Panc1 (cell line): ENCODE results near the gene ASPSCR1. TPM values are rescaled to one million over a fixed set of nuclear protein-coding genes. Genes with fewer than 3 reads are reported as not detected.

Experiments
- ATAC-seq: fragments of 200-7000 bp; cut with Tn5 transposase; 2 replicates; pipeline ENCODE4 v1.9.1; 2020; ENCODE audit warnings: mild to moderate bottlenecking, moderate library complexity
- BruUV-seq: library from RNA; stranded (reverse); fragments of 400-500 nt; replicated peaks from 2 replicates; lab custom pipeline; 2021; lab: Mats Ljungman, UMichigan
- CTCF ChIA-PET: fragments of 300-600 bp; sonication (Branson Sonifier 250); formaldehyde crosslinking; loops from one replicate; lab custom pipeline; 2022; ENCODE audit warnings: antibody characterized with exemption; lab: Charles Lee
- POLR2A ChIA-PET: fragments of 300-600 bp; sonication (Branson Sonifier 250); formaldehyde crosslinking; loops from one replicate; lab custom pipeline; 2022; ENCODE audit warnings: antibody characterized with exemption; lab: Charles Lee
- DNase-seq: peaks from one replicate; pipeline ENCODE4 v3.0.0-alpha.2; 2010; ENCODE audit warnings: low read depth, low spot score
- H3K27ac ChIP-seq: 2 replicates; pipeline ENCODE4 v1.5.1; 2011; ENCODE audit warnings: mild to moderate bottlenecking, low read length, inconsistent platforms
- H3K27me3 ChIP-seq: fragments of 200-500 bp; sonication (Bioruptor generic); 2 replicates; pipeline ENCODE4 v1.6.0; 2014; ENCODE audit warnings: low read length, inconsistent platforms; ENCODE audit not compliant: control insufficient read depth, insufficient read depth
- H3K36me3 ChIP-seq: fragments of 200-500 bp; sonication (Bioruptor generic); 2 replicates; pipeline ENCODE4 v1.5.1; 2014; ENCODE audit warnings: inconsistent platforms, mild to moderate bottlenecking, low read length, moderate library complexity; ENCODE audit not compliant: control insufficient read depth, insufficient read depth
- H3K4me1 ChIP-seq: 2 replicates; pipeline ENCODE4 v1.5.1; 2011; ENCODE audit warnings: inconsistent platforms, mild to moderate bottlenecking, low read length, moderate library complexity; ENCODE audit not compliant: control insufficient read depth, insufficient read depth
- H3K4me3 ChIP-seq, 2 experiments: 2 replicates each; pipeline ENCODE4 v1.5.1; 2011 to 2012; ENCODE audit warnings: low read depth in 2 of 2, low read length in 2 of 2, mild to moderate bottlenecking in 2 of 2, inconsistent platforms in 1 of 2, moderate library complexity in 1 of 2
- H3K9me3 ChIP-seq: fragments of 200-500 bp; sonication (Bioruptor generic); 2 replicates; pipeline ENCODE4 v1.5.1; 2014; ENCODE audit warnings: low read depth, mild to moderate bottlenecking, inconsistent platforms, low read length, moderate library complexity; ENCODE audit not compliant: control insufficient read depth, insufficient read depth
- CTCF ChIP-seq: fragments of 450-650 bp; IDR thresholded peaks from 2 replicates; pipeline ENCODE4 v1.5.1; 2017; ENCODE audit warnings: mild to moderate bottlenecking
- POLR2AphosphoS5 ChIP-seq: IDR thresholded peaks from 2 replicates; pipeline ENCODE4 v1.6.1; 2012; ENCODE audit warnings: mild to moderate bottlenecking, low read depth, low read length, moderate library complexity
- REST ChIP-seq, 2 experiments: IDR thresholded peaks; 2 replicates each; pipeline ENCODE4 v1.6.1; 2011 to 2012; ENCODE audit warnings: low read depth in 2 of 2, control low read depth in 1 of 2, low read length in 1 of 2, mild to moderate bottlenecking in 1 of 2, moderate library complexity in 1 of 2; ENCODE audit not compliant: insufficient read depth in 1 of 2
- SIN3A ChIP-seq: IDR thresholded peaks from 2 replicates; pipeline ENCODE4 v1.6.1; 2012; ENCODE audit warnings: low read depth, mild to moderate bottlenecking, low read length, moderate library complexity, borderline replicate concordance; ENCODE audit not compliant: insufficient read depth
- TCF7L2 ChIP-seq: IDR thresholded peaks from 2 replicates; pipeline ENCODE4 v1.6.1; 2011; ENCODE audit warnings: mild to moderate bottlenecking, low read depth, low read length, inconsistent platforms
- in situ Hi-C: cut with HindIII; loops from 2 replicates; pipeline ENCODE4 v1.10.0; 2016; ENCODE audit warnings: low sequenced_read_pairs, low pct_unique_long_range_greater_than_20kb
- intact Hi-C: fragments of 100-400 bp; cut with micrococcal nuclease; formaldehyde crosslinking; loops from one replicate; pipeline ENCODE4 v1.10.0; 2022; ENCODE audit not compliant: unreplicated experiment
- total RNA-seq: library from RNA; stranded (reverse); gene quantifications from one replicate; pipeline ENCODE4 v1.2.1, GENCODE V29; 2021; ENCODE audit not compliant: unreplicated experiment

Gene ASPSCR1
- total RNA-seq, 1 experiment from 2014 or later, result 64.7 TPM

GRCh38 chr17:81983011-81983638, 5.7 kb downstream of the ASPSCR1 start:
- POLR2A ChIA-PET, result no interaction called here
- peaks cover 6% of the 10 kb centered on the region for H3K4me1 ChIP-seq
- no peak for DNase-seq
- TF ChIP-seq TCF7L2, result no peak
- no peak for TF ChIP-seq CTCF
- no peak for TF ChIP-seq REST (IDR thresholded peaks at IDR 0.05; ENCODE audit: insufficient read depth in 1 of 2, low read depth in 2 of 2, low read length in 1 of 2)
- no peaks in the 10 kb centered on the region for H3K36me3 ChIP-seq
- no peaks in the 10 kb centered on the region for H3K27me3 ChIP-seq
- no peak for ATAC-seq
- no TSS peak for BruUV-seq
- in situ Hi-C loops (no loop called here), intact Hi-C loops (no loop called here)
- CTCF ChIA-PET, result interaction anchor here (0.7 kb wide), 1 partner anchor 29 kb away, joined by 5 read pairs; no protein-coding TSS in a partner anchor
- H3K27ac ChIP-seq, result no peak overlapping the region
- H3K9me3 ChIP-seq, result no peaks in the 10 kb centered on the region
- no peak overlapping the region for H3K4me3 ChIP-seq

- CTCF ChIA-PET, result interaction anchor here (0.7 kb wide), 1 partner anchor 30 kb away, joined by 5 read pairs; no protein-coding TSS in a partner anchor
- POLR2A ChIA-PET, result interaction anchor here (0.7 kb wide), 1 partner anchor 252 kb away, joined by 4 read pairs; no protein-coding TSS in a partner anchor
- BruUV-seq, result no TSS peak
- in situ Hi-C loops (no loop called here), intact Hi-C loops (no loop called here)
- H3K27me3 ChIP-seq, result no peaks in the 10 kb centered on the region
- no peak overlapping the region for H3K27ac ChIP-seq
- H3K9me3 ChIP-seq, result no peaks in the 10 kb centered on the region
- no peaks in the 10 kb centered on the region for H3K36me3 ChIP-seq
- 0 out of 2 replicates have a peak, but pooled peaks cover under 1% of the 10 kb centered on the region for H3K4me1 ChIP-seq
- no peak for TF ChIP-seq REST (IDR thresholded peaks at IDR 0.05; ENCODE audit: insufficient read depth in 1 of 2, low read depth in 2 of 2, low read length in 1 of 2)
- no peak for TF ChIP-seq POLR2AphosphoS5
- TF ChIP-seq SIN3A, result no peak
- no peak for TF ChIP-seq CTCF
- TF ChIP-seq TCF7L2, result no peak
- H3K4me3 ChIP-seq, result no peak overlapping the region
- DNase-seq (no peak), ATAC-seq (no peak)
Measured at GRCh38 chr17:81983639-81984373, 6.4 kb downstream of the ASPSCR1 start.
